Activated B cell treated with CpG ODN at 0.5 μM for 24 hours (primary cell): ENCODE results near the gene SIX6. TPM values are rescaled to one million over a fixed set of nuclear protein-coding genes. Genes with fewer than 3 reads are reported as not detected.

Source experiments
- ATAC-seq: fragments of 200-7000 bp; cut with Tn5 transposase; one replicate; pipeline ENCODE4 v1.10.0; 2021; ENCODE audit warnings: low read depth, mild to moderate bottlenecking, moderate library complexity
- CTCF ChIA-PET: fragments of 350-600 bp; sonication (Branson Sonifier 250); formaldehyde crosslinking; loops from one replicate; lab custom pipeline; 2021; ENCODE audit warnings: antibody characterized with exemption; lab: Charles Lee
- POLR2A ChIA-PET: fragments of 350-600 bp; sonication (Branson Sonifier 250); formaldehyde crosslinking; loops from one replicate; lab custom pipeline; 2021; ENCODE audit warnings: antibody characterized with exemption; lab: Charles Lee
- DNase-seq: peaks from one replicate; pipeline ENCODE4 v3.0.0; 2022
- H3K27ac Mint-ChIP-seq: one replicate; pipeline ENCODE4 v1.8.0; 2020; ENCODE audit warnings: mixed read lengths
- H3K27me3 Mint-ChIP-seq: one replicate; pipeline ENCODE4 v1.8.0; 2021; ENCODE audit warnings: mixed read lengths
- H3K36me3 Mint-ChIP-seq: one replicate; pipeline ENCODE4 v1.8.0; 2021; ENCODE audit warnings: low read depth, mixed read lengths
- H3K4me1 Mint-ChIP-seq: one replicate; pipeline ENCODE4 v1.8.0; 2021; ENCODE audit warnings: mixed read lengths
- H3K4me3 Mint-ChIP-seq: one replicate; pipeline ENCODE4 v1.8.0; 2020; ENCODE audit warnings: mild to moderate bottlenecking, mixed read lengths
- H3K9me3 Mint-ChIP-seq: one replicate; pipeline ENCODE4 v1.8.0; 2020; ENCODE audit warnings: mixed read lengths
- CTCF ChIP-seq: fragments of 200-600 bp; IDR thresholded peaks from one replicate; pipeline ENCODE4 v1.8.0; 2022; ENCODE audit warnings: antibody characterized with exemption, mild to moderate bottlenecking
- intact Hi-C: fragments of 100-400 bp; cut with micrococcal nuclease; formaldehyde crosslinking; loops from one replicate; pipeline ENCODE4 v1.15.1; 2024
- total RNA-seq: library from RNA; stranded (reverse); gene quantifications from 2 replicates; pipeline ENCODE4 v1.2.3, GENCODE V29; 2022

The SIX6 gene
- total RNA-seq, 1 donor from 2014 or later, result not detected

- Mint-ChIP-seq H3K27me3 (peaks cover 64% of the 10 kb centered on the region), H3K4me3 (peak overlapping the region; percentile 11), H3K9me3 (no peaks in the 10 kb centered on the region), H3K4me1 (peaks cover 22% of the 10 kb centered on the region), H3K27ac (no peak overlapping the region), H3K36me3 (no peaks in the 10 kb centered on the region)
- intact Hi-C loops, result loop anchor here (2.0 kb wide), 1 partner anchor 134 kb away; the partner anchor contains the start of gene SIX1
- POLR2A ChIA-PET, result no interaction called here
- TF ChIP-seq CTCF, result no peak
- DNase-seq, result no peak
- CTCF ChIA-PET, result no interaction called here
- ATAC-seq, result no peak
Measured at GRCh38 chr14:60514378-60514740, 5.4 kb downstream of the SIX6 start.

GRCh38 chr14:60514741-60515491, 6.0 kb downstream of the SIX6 start:
- Mint-ChIP-seq H3K27me3 (peaks cover 62% of the 10 kb centered on the region), H3K27ac (no peak overlapping the region), H3K4me1 (peaks cover 19% of the 10 kb centered on the region), H3K9me3 (no peaks in the 10 kb centered on the region), H3K36me3 (no peaks in the 10 kb centered on the region), H3K4me3 (no peak overlapping the region)
- DNase-seq (no peak), ATAC-seq (peak; percentile 10)
- ChIA-PET CTCF (no interaction called here), POLR2A (no interaction called here)
- intact Hi-C loops, result loop anchor here (2.0 kb wide), 1 partner anchor 134 kb away; the partner anchor contains the start of gene SIX1
- TF ChIP-seq CTCF, result no peak

- intact Hi-C loops, result loop anchor here (2.0 kb wide), 1 partner anchor 133 kb away; the partner anchor contains the start of gene SIX1
- peaks cover 63% of the 10 kb centered on the region for H3K27me3 Mint-ChIP-seq
- H3K27ac Mint-ChIP-seq, result no peak overlapping the region
- ATAC-seq, result no peak
- H3K4me3 Mint-ChIP-seq, result peak overlapping the region; percentile 39
- DNase-seq, result no peak
- H3K36me3 Mint-ChIP-seq, result no peaks in the 10 kb centered on the region
- no peak for TF ChIP-seq CTCF
- ChIA-PET CTCF (no interaction called here), POLR2A (no interaction called here)
- H3K9me3 Mint-ChIP-seq, result no peaks in the 10 kb centered on the region
- H3K4me1 Mint-ChIP-seq, result peaks cover 19% of the 10 kb centered on the region
Measured at GRCh38 chr14:60515511-60516289, 6.8 kb downstream of the SIX6 start.

- no peak for TF ChIP-seq CTCF
- Mint-ChIP-seq H3K4me1 (no peaks in the 10 kb centered on the region), H3K9me3 (no peaks in the 10 kb centered on the region), H3K4me3 (no peak overlapping the region), H3K27ac (no peak overlapping the region), H3K27me3 (peaks cover 20% of the 10 kb centered on the region), H3K36me3 (no peaks in the 10 kb centered on the region)
- ATAC-seq, result no peak
- ChIA-PET POLR2A (no interaction called here), CTCF (no interaction called here)
- intact Hi-C loops, result no loop called here
- DNase-seq, result no peak
Measured at GRCh38 chr14:60532442-60532841, 23.5 kb downstream of the SIX6 start.

- TF ChIP-seq CTCF, result no peak
- H3K4me1 Mint-ChIP-seq, result no peaks in the 10 kb centered on the region
- DNase-seq (no peak), ATAC-seq (no peak)
- ChIA-PET CTCF (no interaction called here), POLR2A (no interaction called here)
- H3K27me3 Mint-ChIP-seq, result no peaks in the 10 kb centered on the region
- H3K36me3 Mint-ChIP-seq, result no peaks in the 10 kb centered on the region
- H3K27ac Mint-ChIP-seq, result no peak overlapping the region
- H3K4me3 Mint-ChIP-seq, result no peak overlapping the region
- peaks cover 12% of the 10 kb centered on the region for H3K9me3 Mint-ChIP-seq
- intact Hi-C loops, result no loop called here
Measured at GRCh38 chr14:60537663-60538062, 28.7 kb downstream of the SIX6 start.
